Hepatic stellate cell (primary cell): ENCODE results near the gene PGAP6.
A peak's percentile ranks its signal among the peaks of the same experiment; 100 is the strongest.
"Not testable (repeated sequence)": the region's sequence is repeated elsewhere in the genome, so short reads cannot be mapped to it uniquely, and the experiment has no call there.

Experiments used
- DNase-seq: peaks from one replicate; pipeline ENCODE4 v3.0.0; 2011; ENCODE audit warnings: low spot score

PGAP6 gene

DNA sequence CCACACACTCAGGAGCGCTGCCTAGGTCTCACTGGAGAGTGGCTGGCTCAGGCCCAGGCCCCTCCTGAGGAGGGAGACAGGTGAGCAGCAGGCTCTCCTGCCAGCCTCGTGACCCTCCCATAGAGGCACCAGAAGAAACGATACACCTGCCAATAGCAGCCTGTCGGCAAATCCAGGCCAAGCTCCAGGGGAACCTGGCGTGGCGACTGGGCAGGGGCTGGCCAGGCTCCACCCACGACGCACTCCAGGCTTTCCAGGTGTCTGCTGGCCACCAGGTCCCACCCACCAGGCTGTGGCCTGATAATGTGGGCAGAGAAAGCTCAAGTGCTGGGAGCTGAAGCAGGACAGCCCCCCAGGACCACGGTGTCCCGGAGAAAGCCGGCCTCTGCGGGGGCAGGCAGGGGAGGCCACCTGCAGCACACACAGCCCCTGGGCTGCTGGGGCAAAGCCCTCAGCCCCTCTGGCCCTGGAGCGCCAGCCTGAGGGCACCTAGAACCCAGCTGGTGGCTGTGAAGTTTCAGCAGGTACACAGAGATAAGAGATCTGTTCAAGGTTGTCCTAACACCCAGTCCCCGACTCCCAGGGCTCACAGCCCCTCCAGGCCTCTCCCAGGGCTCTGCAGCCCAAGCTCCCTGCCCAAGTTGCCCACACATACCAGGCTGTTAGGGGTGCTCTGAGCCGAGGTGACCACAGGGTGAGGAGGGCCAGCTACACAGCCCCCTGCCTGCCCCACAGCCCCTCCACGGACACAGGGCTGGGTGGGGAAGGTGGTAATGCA, 2.4 kb downstream of the PGAP6 start:
- DNase-seq: no peak

DNA sequence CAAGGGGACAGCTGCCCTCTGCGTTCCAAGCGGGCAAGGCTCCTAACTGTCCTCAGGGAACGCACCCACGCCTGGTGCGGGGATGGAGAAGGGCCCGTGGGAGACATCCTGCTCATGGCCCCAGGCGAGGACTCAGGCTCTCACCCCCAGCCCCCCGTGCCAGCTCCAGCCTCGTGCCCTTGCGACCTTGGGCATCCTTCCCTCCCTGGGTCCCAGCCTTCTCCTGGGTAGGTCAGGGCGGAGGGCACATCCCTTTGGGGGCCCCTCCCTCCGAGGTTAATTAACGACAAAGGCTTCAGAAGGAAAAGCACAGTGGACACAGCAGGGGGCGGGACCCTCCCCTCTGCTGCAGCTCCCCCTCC, 3.0 kb downstream of the PGAP6 start:
- DNase-seq: no peak

DNA sequence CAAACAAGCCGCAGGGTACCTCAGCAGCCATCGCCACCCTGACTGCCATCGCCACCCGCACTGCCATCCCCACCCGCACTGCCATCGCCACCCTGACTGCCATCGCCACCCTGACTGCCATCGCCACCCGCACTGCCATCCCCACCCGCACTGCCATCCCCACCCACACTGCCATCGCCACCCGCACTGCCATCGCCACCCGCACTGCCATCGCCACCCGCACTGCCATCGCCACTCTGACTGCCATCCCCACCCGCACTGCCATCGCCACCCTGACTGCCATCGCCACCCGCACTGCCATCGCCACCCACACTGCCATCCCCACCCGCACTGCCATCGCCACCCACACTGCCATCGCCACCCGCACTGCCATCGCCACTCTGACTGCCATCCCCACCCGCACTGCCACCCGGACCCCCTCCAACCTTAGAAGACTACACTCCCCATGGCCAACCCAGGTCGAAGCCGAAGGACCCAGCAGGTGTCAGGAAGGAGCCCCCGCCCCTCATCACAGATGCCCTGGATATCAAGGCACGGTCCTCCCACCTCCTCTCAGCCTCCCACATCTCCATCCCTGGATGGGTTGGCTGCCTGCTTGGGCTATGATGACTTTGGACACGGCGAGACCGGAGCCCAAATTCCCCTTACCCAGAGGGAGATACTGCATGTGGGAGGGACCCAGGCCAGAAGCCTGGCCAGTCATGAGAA, 3.5 kb downstream of the PGAP6 start:
- not testable (repeated sequence) for DNase-seq

DNA sequence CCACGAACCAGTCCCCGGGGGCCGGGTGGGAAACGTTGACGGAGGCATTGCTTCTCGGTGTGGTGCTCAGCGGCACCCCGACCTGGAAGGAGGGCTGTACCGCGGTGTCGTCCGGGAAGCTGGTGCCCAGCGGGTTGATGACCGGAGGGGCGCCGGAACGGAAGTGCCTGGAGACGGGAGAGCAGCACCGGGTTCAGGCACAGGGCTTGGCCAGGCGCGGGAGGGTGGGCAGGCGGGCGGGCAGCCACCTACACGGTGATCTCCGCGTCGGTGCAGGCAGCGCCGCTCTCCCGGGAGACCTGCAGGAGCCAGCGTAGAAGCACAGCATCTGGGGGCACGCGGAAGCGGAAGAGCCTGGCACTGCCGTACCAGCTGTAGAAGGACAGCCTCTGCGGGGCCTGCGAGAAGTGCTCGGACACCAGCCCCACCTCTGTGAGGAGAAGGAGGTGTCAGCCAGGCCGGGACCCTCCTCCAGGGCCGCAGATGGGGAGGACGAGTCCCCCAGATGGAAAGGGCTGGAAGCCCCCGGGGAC, 4.3 kb downstream of the PGAP6 start:
- no peak for DNase-seq

DNA sequence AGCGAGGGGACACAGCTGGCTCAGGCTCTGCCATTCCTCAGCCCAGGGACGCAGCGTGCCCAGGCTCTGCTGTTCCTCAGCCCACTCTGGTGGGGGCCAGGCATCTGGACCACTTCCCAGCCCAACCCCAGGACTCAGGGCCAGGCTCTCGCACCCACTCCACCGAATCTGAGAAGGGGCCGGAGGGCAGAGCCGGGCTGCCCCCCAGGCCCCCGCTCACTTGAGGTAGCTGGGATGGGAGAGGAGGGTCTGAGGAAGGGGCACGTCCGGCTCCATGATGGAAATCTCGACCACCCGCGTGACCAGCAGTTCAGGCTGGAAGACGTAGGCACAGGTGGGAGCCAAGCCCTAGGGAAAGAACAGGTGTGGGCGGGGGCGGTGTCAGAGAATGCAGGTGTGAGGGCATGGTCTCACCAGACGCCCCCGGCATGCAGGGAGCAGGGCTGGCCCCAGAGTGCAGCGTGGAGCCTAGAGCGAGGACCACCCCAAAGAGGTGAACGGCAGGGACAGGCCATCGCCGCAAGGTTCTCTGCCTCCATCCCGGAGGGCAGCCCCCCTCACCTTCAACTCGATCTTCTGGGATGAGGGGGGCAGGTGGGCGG, 4.9 kb downstream of the PGAP6 start:
- no peak for DNase-seq

DNA sequence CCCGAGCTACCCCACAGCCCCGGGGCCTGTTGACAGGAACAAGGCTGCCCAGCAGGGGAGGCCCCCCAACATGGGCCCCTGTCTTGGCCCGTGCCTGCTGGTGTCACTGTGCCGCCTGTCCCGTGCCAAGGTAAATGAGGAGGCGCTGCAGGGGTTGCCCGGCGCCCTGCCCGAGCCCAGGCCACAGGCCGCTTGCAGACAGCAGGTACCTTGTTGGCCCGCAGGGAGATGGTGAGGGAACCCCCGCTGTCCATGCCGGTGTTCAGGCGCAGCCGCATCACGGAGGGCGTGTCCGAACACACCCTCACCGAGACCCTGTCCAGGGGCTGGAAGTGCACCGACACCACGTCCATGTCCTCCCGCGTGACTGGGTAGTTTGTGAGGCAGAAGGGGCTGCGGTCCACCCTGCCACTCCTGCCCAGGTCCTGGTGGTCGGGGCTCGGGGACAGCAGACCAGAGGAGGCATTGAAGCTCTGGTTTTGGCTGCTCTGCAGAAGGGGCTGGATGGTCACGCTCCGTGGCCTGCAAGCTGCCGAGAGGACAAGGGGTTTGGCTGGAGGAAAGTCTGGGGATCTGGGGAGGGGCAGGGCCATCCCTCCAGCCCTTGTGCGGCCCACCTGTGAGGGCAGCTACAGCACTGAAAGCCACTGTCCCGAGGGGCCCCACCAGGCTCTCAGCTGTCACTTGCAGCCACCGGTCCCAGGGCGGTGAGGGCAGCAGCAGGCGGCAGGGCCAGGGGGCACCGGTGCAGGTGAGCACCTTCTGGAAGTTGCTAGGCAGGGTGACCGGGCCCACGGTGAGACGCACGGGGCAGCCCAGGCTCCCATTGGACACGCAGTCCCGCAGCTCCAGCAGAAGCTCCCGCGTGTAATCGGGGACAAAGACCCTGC, 5.6 kb downstream of the PGAP6 start:
- DNase-seq: no peak

DNA sequence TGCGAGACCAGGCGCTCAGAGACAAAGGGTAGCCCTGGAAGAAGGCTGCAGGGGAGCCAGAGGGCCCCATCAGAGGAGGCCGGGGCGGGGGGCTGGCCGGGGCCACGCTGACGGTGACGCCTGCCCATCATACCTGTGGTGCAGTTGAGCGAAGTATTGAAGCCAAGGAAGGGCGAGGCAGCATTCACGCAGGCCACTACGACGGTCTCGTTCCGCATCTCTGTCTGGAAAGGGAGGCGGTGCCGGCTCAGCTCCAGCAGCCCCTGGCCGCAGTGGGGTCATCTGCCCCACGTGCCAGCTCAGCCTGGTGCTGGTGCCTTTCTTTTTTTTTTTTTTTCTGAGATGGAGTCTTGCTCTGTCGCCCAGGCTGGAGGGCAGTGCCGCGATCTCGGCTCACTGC, 6.6 kb downstream of the PGAP6 start:
- DNase-seq: no peak

DNA sequence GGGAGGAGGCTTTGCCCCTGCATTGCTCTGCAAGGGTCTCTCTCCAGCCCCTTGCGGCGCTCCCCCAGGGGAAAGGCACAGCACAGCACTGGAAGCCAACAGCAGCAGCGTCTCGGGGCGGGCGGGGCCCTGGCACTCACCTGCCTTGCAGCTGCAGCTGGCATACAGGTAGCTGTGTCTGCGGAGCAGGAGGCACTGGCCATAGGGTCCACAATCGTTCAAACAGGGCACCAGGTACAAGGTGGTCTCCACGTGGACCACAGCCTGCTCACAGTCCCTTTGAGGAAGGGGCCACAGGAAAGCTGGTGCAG, 7.2 kb downstream of the PGAP6 start:
- DNase-seq: no peak

DNA sequence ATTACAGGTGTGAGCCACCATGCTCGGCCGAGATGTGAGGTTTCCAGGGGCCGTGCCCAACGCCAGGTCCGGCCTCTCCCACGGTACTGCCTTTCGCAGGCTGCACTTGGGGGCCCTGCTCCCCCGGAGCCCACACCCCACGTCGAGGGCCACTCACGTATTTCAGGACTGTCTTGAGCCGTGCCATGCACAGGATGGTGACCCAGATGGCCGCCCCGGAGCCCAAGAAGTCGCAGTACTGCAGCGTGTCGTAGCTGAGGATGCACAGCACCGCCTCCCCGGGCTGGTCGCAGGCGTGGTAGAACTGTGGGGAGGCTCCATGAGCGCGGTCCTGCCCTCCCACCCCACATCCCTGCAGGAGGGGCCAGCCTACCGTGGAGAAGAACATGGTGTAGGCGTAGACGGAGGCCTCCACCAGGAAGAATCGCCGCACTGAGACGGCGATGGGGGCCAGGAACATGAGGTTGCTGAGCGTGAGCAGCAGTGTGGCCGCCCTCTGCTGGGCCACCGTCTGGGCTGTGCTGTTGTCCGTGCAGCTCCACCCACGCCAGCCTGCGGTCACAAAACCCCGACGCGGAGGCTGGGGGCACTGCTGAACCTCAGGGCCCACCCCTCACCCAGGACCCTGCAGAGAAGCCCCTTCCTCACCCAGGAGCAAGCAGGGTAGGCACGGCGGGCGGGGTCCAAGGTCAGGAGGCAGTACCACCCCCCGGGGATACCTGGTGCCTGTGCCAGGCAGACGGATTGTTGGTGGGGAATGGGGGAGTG, 7.7 kb downstream of the PGAP6 start:
- no peak for DNase-seq

DNA sequence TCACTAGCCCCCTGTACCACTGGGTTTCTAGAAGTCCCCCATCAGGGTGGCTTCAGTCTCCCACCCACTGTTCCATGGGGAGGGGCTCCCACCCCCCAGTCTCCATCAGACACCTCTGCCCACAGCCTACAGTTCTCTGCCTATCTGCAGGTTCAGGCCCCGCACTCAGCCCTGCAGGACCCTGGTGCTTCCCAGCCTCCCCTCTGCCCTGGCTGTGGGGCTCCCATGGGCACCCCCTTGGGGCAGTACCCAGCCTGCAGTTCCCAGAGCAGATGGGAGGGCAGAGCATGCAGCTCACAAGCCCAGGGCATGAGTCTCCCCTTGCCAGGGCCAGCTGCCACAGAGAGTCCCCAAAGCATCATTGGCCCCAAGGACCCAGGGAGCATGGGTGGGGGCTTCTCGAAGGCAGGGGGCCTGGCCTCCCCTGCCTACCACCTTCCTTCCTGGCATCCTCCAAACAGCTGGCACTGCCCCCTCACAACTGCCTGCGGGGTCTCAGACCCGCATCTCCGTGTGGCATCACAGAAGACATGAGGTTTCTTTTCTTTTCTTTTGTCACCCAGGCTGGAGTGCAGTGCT, 8.7 kb downstream of the PGAP6 start:
- no peak for DNase-seq

DNA sequence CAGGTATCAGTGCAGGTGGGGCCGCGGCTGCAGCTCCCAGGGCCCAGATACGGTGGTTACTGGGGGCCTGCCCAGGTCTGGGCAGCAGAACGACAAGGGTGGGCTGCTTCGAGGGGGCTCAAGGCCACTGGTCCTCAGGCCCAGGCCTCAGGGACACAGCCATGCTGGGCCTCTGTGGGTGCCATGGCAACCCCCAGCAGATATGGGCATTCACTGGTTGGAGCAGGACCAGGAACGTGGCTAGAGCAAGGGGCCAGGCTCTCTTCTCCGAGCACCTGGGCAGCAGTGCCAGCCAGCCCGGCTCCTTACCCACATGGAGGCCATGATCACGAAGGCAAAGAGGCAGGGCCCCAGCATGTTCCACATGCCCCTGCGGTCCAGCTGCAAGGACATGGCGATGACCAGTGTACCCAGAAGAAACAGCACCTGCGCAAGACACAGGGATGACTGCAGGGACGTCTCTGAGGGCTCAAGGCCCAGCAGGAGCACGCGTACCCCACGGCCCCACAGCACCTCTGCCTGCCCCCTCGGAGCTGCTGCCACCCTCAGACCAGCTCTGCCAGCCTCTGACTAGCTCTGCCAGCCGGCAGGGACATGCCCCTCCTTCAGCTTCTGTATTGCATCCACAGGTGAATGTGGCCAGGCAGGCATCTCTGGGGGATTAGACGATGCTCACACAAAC, 9.3 kb downstream of the PGAP6 start:
- no peak for DNase-seq

DNA sequence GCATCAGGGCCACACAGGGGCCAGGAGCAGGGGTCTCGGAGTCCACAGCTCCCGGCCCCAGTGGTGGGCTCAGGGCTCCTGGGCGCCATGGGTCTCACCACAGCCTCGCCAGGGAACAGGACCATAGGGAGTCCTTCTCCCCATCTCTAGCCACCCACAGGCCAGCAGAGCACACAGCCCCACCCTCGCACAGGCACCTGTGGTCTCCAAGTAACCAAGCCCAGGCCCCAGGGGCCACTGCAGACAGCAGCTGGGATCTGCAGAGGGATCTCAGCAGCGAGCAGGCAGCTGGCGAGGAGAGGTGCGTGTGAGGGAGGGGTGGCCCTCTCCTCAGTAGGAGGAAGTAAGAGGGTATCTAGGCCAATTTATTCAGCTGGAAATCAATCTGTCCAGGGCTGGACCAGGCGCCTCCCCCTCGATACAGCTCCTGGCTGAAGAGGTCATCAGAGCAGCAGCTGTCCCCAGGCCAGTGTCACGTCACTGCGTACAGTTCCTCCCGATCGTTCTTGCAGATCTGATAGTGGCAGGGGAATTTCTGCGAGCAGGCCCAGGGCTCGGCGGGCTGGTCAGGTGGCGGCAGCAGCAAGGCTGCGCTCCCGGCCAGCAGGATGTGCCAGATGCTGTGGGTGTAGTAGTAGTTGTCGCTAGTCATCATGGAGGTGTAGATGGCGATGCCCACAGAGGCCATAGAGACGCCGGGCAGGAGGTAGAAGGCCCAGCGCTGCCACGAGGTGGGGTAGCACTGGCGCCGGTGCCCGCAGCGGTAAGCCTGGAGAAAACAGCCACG, 10.1 kb downstream of the PGAP6 start:
- DNase-seq: no peak

DNA sequence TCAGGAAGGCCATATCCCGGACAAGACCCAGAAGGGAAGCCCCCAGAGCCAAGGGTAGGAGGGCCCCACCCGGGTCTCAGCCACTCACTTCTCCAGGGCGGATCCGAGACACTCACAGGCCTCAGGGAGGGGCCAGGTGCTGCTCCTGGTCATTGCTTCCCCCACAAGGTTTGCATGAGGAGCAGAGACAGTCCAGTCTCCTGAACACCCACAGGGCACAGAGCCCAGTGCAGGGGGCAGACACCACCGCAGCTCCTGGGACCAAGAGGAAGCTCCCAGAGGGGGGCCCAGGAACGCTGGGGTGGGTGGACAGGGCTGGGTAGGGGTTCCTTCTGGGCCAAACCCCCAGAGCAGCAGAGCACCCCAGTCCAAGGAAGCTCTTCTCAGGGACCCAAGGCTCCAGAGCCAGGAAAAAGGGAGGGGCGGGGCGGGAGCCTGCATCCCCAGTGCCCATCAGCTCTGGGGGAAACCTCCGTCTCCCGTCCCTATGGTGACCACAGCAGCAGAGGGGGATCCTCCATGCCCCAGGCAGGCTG, 10.7 kb downstream of the PGAP6 start:
- DNase-seq: no peak

DNA sequence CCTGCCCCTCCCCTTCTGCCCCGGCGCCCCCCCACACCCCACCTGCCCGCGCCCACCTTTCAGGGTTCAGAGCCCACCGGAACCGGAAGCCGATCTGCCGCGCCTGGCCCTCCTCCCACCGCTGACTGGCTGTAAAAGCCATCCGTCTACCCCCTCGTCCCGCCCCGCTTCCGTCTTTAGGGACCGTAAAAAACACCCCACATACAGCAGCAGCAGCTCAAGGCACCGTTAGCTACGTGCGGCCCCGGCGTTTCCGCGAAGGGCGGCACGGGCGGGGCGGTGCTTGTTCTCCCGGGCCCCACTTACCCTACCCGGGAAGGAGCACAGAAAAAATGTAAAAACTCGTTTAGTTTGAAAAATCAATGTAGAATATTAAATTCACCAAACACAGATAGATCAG, 11.3 kb downstream of the PGAP6 start, which contains the start of gene MRPL28:
TSS of gene MRPL28 (minus strand) at position 96 of the 400 bp plus-strand sequence. CDS start 320 bp downstream, outside the sequence.
- peak; percentile 99 for DNase-seq

DNA sequence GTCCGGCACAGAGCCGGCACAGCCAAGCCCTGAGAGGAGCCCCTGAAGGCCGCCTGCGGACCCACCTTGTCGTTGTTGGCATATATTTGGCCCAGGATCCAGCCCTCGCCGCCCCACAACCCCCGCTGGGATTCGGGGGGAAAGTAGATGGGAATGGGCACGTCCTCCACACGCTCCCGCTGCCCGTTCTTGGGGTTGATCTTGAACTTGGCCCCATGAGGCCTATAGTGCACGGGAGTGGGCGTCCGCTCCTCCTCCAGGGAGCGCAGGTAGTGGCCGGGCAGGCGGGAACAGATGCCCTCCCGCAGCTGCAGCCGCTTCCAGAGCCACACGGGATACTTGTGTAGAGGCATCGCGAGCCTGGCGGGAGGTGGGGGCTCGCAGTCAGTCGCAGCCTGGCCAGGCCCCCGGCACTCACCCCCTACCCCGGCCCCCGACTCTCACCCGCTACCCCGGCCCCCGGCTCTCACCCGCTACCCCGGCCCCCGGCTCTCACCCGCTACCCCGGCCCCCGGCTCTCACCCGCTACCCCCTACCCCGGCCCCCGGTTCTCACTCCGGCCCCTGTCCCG, 11.8 kb downstream of the PGAP6 start:
- DNase-seq: no peak

DNA sequence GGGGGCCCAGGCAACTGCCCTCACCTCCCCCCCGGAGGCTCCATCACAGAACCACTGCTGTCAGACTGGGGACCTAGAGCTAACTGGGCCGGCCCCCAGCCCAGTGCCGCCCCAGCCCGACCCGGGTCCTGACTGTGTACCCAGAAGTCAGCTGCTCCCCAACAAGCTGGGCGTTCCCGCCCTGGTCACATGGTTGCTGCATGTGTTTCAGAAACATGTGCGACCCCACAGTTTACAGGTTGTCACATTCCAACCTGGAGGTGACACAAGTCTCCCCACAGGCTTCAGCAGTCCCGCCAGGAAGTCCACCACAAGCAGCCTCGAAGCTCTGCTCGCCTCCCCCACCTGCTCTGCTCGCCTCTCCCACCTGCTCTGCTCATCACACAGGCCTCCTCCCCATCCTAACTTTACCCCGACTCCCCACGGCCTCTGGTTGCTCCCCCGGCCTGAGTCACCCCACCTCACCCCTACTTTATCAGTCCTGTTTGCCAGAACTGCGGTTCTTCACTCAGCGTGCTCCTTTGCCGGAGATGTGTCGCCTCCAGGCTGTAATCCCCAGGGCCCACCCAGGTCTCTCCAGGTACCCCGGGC, 12.4 kb downstream of the PGAP6 start:
- DNase-seq: no peak

DNA sequence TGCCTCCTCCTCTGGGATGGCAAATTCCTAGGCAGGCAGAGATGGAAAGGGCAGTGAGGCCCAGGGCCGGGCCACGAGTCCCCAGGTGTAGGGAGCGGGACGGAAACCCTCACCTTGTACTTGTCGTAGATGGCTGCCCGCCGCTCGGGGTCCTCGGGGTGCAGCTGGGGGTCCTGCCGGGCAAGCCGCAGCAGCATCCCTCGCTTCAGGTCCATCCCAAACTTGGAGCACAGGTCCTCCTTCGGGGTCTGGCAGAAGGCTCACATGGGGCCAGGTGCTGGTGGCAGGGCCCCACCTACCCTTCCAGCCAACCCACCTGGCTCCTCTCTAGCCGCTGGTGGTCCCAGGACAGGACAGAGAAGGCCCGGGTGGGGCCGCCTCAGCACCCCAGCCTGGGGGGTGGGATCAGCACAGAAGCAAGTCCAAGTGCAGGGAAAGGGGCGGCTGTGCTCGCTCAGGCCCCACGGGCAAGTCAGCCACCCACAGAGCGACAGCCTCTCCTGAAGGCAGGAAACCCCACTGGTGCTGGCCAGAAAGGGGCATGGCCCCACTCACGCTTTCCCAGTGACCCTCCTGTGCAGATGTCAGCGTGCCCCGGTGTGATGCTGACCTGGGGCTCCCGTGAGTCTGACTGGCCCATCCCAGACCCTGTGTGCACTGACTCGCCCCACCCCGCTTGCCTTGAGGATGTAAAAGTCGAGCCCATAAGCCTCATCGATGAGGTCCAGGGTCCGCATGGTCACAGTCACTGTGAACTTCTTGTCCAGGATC, 13.2 kb downstream of the PGAP6 start:
- no peak for DNase-seq
